OCI-LY7 (cell line): ENCODE data around the gene UBE2E3. TPM values are rescaled to one million over a fixed set of nuclear protein-coding genes. Genes with fewer than 3 reads are reported as not detected.

ENCODE experiments used
- BruUV-seq: library from RNA; stranded (reverse); fragments of 400-500 nt; replicated peaks from 2 replicates; lab custom pipeline; 2021; lab: Mats Ljungman, UMichigan
- CTCF ChIA-PET: fragments of 300-600 bp; sonication (Branson Sonifier 250); formaldehyde crosslinking; loops from one replicate; lab custom pipeline; 2022; ENCODE audit warnings: antibody characterized with exemption; ENCODE audit not compliant: unreplicated experiment; lab: Charles Lee
- POLR2A ChIA-PET: fragments of 300-600 bp; sonication (Branson Sonifier 250); formaldehyde crosslinking; loops from one replicate; lab custom pipeline; 2022; ENCODE audit warnings: antibody characterized with exemption; lab: Charles Lee
- DNase-seq: peaks from one replicate; pipeline ENCODE4 v3.0.0-alpha.2; 2015; ENCODE audit warnings: low spot score
- H2AFZ ChIP-seq: fragments of 200-600 bp; sonication (generic), shearing (Covaris generic); 2 replicates; pipeline ENCODE4 v1.6.1; 2014; ENCODE audit warnings: mild to moderate bottlenecking, antibody characterized with exemption, low read length, moderate library complexity
- H3K27ac ChIP-seq: fragments of 200-600 bp; sonication (generic); 2 replicates; pipeline ENCODE4 v1.5.1; 2014; ENCODE audit warnings: mixed run types, low read depth, mild to moderate bottlenecking, moderate library complexity, low read length, inconsistent platforms; ENCODE audit not compliant: poor library complexity, severe bottlenecking
- H3K36me3 ChIP-seq: fragments of 200-600 bp; sonication (generic); 2 replicates; pipeline ENCODE4 v1.6.1; 2014; ENCODE audit warnings: mild to moderate bottlenecking, antibody characterized with exemption, low read length, moderate library complexity, mixed read lengths; ENCODE audit not compliant: insufficient read depth
- H3K4me1 ChIP-seq: fragments of 200-600 bp; sonication (generic); 2 replicates; pipeline ENCODE4 v1.5.1; 2014; ENCODE audit warnings: mild to moderate bottlenecking, low read length; ENCODE audit not compliant: insufficient read depth, poor library complexity, severe bottlenecking
- H3K4me2 ChIP-seq: fragments of 200-600 bp; sonication (generic); 2 replicates; pipeline ENCODE4 v1.6.1; 2014; ENCODE audit warnings: mild to moderate bottlenecking, low read length
- H3K4me3 ChIP-seq: fragments of 200-600 bp; sonication (generic); 2 replicates; pipeline ENCODE4 v1.5.1; 2014; ENCODE audit warnings: mild to moderate bottlenecking, low read depth, low read length; ENCODE audit not compliant: poor library complexity, severe bottlenecking
- H3K79me2 ChIP-seq: fragments of 200-600 bp; sonication (generic); 2 replicates; pipeline ENCODE4 v1.6.1; 2016; ENCODE audit warnings: low read depth, mild to moderate bottlenecking, low read length, moderate library complexity, mixed read lengths; ENCODE audit not compliant: insufficient read depth
- H3K9me2 ChIP-seq: fragments of 200-600 bp; sonication (generic); 2 replicates; pipeline ENCODE4 v1.6.1; 2016; ENCODE audit warnings: mild to moderate bottlenecking, low read length, mixed read lengths; ENCODE audit not compliant: insufficient read depth
- H3K9me3 ChIP-seq: fragments of 200-600 bp; sonication (generic); 2 replicates; pipeline ENCODE4 v1.6.1; 2014; ENCODE audit warnings: mild to moderate bottlenecking, mixed run types, low read length, mixed read lengths
- H4K20me1 ChIP-seq: fragments of 200-600 bp; sonication (generic); 2 replicates; pipeline ENCODE4 v1.6.1; 2014; ENCODE audit warnings: mild to moderate bottlenecking, antibody characterized with exemption, low read length, moderate library complexity, mixed read lengths; ENCODE audit not compliant: insufficient read depth
- CTCF ChIP-seq: fragments of 200-600 bp; sonication (generic); conservative IDR thresholded peaks from 2 replicates; pipeline ENCODE4 v1.5.1; 2014; ENCODE audit warnings: mild to moderate bottlenecking, antibody characterized with exemption, low read length, moderate library complexity, mixed read lengths
- EZH2phosphoT487 ChIP-seq: fragments of 200-600 bp; sonication (generic); IDR thresholded peaks from 2 replicates; pipeline ENCODE4 v1.6.1; 2018; ENCODE audit warnings: low read depth, borderline replicate concordance, mild to moderate bottlenecking, mixed run types, antibody characterized with exemption, low read length, moderate library complexity, mixed read lengths
- intact Hi-C: fragments of 100-400 bp; cut with micrococcal nuclease; formaldehyde crosslinking; loops from one replicate; pipeline ENCODE4 v1.10.0; 2022; ENCODE audit not compliant: unreplicated experiment
- total RNA-seq, 2 experiments: library from RNA; depleted of rRNA in 1 of 2; stranded (reverse); fragments of >200 nt in 1 of 2; shearing (Covaris generic) in 1 of 2; gene quantifications; 2 replicates each; pipeline ENCODE4 v1.2.3, GENCODE V29; 2014 to 2022

Gene UBE2E3
- total RNA-seq, 2 experiments from 2014 or later: 33.7 to 48.6 TPM

DNA sequence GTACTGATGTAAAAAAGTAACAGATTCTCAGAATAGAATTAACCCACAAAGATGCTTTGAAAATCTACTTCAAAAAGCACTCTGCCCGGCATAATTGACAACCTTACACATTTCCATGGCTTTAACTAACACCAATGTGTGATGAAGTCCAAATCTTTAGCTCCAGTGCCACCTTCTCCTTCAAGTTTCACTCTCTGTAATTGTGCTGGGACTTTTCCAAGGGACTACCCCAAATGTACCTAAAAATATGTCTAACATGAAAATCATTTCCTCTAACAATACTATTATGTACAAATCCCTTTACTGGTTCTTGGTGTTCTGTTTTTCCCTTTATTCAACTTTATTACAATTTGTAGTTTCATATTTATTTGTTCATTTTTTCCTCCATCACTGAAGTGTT, 20.6 kb upstream of the UBE2E3 start:
- TF ChIP-seq CTCF (no peak), EZH2phosphoT487 (no peak)
- DNase-seq: no peak
- Histone ChIP-seq H3K4me1 (no peaks in the 10 kb centered on the region), H3K79me2 (no peaks in the 10 kb centered on the region), H3K4me2 (no peak overlapping the region), H3K9me3 (no peaks in the 10 kb centered on the region), H2AFZ (no peak overlapping the region), H3K36me3 (no peaks in the 10 kb centered on the region), H3K4me3 (no peak overlapping the region), H3K9me2 (no peaks in the 10 kb centered on the region), H3K27ac (no peak overlapping the region), H4K20me1 (no peaks in the 10 kb centered on the region)
- no TSS peak for BruUV-seq
- CTCF ChIA-PET: no interaction called here
- POLR2A ChIA-PET: interaction anchor here (0.7 to 1.1 kb wide), 2 partner anchors 10 to 699 kb away, joined by 3 read pairs; no protein-coding TSS in a partner anchor
- intact Hi-C loops: loop anchor here (2.0 kb wide), 1 partner anchor 15 kb away; no protein-coding TSS in a partner anchor

GRCh38 chr2:180960982-180961381, 19.4 kb upstream of the UBE2E3 start:
- CTCF ChIA-PET: no interaction called here
- Histone ChIP-seq H2AFZ (no peak overlapping the region), H3K4me2 (no peak overlapping the region), H3K4me1 (no peaks in the 10 kb centered on the region), H3K9me3 (no peaks in the 10 kb centered on the region), H3K9me2 (no peaks in the 10 kb centered on the region), H3K4me3 (no peak overlapping the region), H3K36me3 (no peaks in the 10 kb centered on the region), H3K79me2 (no peaks in the 10 kb centered on the region), H4K20me1 (no peaks in the 10 kb centered on the region), H3K27ac (no peak overlapping the region)
- BruUV-seq: no TSS peak
- intact Hi-C loops: loop anchor here (2.0 kb wide), 1 partner anchor 14 kb away; no protein-coding TSS in a partner anchor
- no peak for TF ChIP-seq CTCF
- DNase-seq: no peak
- POLR2A ChIA-PET: no interaction called here

- H3K9me3 ChIP-seq: no peaks in the 10 kb centered on the region
- DNase-seq: no peak
- ChIA-PET CTCF (no interaction called here), POLR2A (interaction anchor here (1.6 kb wide), 1 partner anchor 16 kb away, joined by 4 read pairs; no protein-coding TSS in a partner anchor)
- no peak overlapping the region for H3K4me3 ChIP-seq
- no peak overlapping the region for H3K27ac ChIP-seq
- no peaks in the 10 kb centered on the region for H3K36me3 ChIP-seq
- no TSS peak for BruUV-seq
- H3K9me2 ChIP-seq: no peaks in the 10 kb centered on the region
- no peaks in the 10 kb centered on the region for H3K4me1 ChIP-seq
- TF ChIP-seq EZH2phosphoT487: no peak
- no peak for TF ChIP-seq CTCF
- no peak overlapping the region for H3K4me2 ChIP-seq
- no peaks in the 10 kb centered on the region for H3K79me2 ChIP-seq
- intact Hi-C loops: no loop called here
- H4K20me1 ChIP-seq: no peaks in the 10 kb centered on the region
- no peak overlapping the region for H2AFZ ChIP-seq
Measured at GRCh38 chr2:180962727-180963314, 17.6 kb upstream of the UBE2E3 start.
